ENCODE measurements around the gene APRT.

The APRT gene

DNA sequence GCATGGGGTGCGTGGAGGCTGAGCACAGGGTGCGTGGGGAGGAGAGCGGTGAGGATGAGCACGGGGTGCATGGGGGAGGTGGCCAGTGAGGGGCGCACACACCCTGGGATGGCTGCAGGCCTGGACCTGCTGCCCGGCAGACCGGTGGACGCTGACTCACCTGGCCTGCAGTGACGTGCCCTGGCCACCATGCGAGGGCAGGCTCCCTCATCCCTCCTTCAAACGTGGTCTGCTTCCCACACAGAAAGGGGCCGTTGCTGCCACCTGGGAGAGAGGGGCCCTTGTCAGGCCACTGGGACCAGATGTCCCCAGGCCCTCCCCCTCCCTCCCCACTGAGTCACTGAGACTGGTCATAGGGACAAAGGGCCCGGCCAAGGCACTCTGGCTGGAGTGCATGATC is 20.1 kb upstream of the APRT start:
- no peak overlapping the region for H3K4me3 ChIP-seq (ENCODE audit: control insufficient read depth, low read depth, low read length)
- TF ChIP-seq, protein P1, sequence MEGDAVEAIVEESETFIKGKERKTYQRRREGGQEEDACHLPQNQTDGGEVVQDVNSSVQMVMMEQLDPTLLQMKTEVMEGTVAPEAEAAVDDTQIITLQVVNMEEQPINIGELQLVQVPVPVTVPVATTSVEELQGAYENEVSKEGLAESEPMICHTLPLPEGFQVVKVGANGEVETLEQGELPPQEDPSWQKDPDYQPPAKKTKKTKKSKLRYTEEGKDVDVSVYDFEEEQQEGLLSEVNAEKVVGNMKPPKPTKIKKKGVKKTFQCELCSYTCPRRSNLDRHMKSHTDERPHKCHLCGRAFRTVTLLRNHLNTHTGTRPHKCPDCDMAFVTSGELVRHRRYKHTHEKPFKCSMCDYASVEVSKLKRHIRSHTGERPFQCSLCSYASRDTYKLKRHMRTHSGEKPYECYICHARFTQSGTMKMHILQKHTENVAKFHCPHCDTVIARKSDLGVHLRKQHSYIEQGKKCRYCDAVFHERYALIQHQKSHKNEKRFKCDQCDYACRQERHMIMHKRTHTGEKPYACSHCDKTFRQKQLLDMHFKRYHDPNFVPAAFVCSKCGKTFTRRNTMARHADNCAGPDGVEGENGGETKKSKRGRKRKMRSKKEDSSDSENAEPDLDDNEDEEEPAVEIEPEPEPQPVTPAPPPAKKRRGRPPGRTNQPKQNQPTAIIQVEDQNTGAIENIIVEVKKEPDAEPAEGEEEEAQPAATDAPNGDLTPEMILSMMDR (conservative IDR thresholded peaks at IDR 0.05; ENCODE audit: control insufficient read depth, insufficient read depth, low read depth, low read length), result no peak
- DNase-seq (ENCODE audit: low read depth), result no peak

DNA sequence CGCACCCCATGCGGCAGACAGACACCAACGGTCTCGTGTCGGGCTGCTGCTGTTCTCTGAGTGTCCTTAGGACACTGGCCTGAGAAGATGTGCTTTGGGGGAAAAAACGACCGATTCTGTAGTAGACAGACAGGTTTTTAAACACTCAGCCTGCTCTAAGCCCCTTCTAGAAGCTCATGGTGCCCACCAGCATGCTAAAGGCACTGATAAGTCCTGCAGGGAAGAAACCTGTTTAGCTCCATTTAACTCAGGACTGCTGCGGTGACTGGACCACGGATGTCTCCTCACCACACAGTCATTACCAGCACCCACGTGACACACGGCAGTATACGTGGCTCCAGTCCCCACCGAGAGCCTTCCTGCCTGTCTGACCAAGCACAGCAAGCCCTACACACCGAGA is 19.1 kb upstream of the APRT start:
- DNase-seq (ENCODE audit: low read depth), result no peak
- TF ChIP-seq, protein P1 (conservative IDR thresholded peaks at IDR 0.05; ENCODE audit: control insufficient read depth, insufficient read depth, low read depth, low read length), result no peak
- H3K4me3 ChIP-seq (ENCODE audit: control insufficient read depth, low read depth, low read length), result no peak overlapping the region

DNA sequence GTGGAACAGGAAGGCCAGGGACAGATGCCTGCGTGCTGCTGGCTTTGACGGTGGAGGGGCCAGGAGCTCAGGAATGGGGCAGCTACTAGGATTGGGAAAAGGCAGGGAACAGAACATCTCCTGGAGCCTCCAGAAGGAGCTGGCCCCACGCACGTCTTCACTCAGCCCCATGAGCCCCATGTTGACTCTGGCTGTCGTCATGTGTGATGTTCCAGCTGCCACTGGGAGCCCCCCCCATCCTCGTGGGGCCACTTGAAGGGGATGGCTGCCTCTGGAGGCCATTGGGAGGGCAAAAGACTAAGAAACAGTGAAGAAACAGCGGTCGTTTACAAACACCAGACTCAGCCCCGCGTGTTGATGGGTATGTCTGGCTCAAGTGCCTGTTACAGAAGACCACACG is 18.5 kb upstream of the APRT start:
- H3K4me3 ChIP-seq (ENCODE audit: control insufficient read depth, low read depth, low read length), result no peak overlapping the region
- TF ChIP-seq, protein P1 (conservative IDR thresholded peaks at IDR 0.05; ENCODE audit: control insufficient read depth, insufficient read depth, low read depth, low read length), result no peak
- DNase-seq (ENCODE audit: low read depth), result no peak

DNA sequence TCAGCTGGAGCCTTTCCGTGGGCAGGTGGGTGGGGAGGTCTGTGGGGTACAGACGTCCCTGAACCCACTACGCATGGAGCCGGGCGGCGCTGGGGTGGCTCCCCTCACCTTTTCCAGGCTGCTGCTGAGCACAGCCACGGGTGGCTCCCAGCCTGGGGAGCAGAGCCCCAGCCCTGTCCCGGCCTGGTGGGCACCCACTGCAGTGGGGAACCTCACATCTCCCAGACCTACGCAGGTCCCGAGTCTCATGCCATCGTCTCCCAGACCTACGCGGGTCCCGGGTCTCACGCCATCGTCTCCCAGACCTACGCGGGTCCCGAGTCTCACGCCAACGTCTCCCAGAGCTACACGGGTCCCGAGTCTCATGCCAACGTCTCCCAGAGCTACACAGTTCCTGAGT is 17.0 kb upstream of the APRT start:
- no peak overlapping the region for H3K4me3 ChIP-seq (ENCODE audit: control insufficient read depth, low read depth, low read length)
- DNase-seq (ENCODE audit: low read depth), result no peak
- TF ChIP-seq, protein P1 (conservative IDR thresholded peaks at IDR 0.05; ENCODE audit: control insufficient read depth, insufficient read depth, low read depth, low read length), result no peak

DNA sequence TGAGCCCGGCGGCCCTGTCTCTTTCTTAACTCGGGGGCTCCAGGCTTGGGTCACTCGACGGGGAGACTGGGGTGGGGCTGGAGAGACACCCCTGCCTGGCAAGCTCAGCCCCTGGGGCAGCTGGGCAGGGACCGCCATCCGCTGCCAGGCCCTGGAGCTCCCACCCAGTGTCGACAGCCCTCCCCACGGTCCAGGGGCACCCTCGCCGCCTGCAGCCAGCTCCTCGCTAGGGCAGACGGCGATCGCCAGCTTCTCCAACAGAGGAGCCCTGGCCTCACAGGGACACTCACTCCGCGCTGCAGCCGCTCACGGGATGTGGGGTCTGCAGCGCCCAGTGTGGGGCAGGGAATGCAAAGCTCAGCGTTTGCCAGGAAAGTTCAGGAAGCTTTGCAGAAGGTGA is 16.0 kb upstream of the APRT start:
- no peak for DNase-seq (ENCODE audit: low read depth)
- TF ChIP-seq, protein P1 (conservative IDR thresholded peaks at IDR 0.05; ENCODE audit: control insufficient read depth, insufficient read depth, low read depth, low read length), result no peak
- H3K4me3 ChIP-seq (ENCODE audit: control insufficient read depth, low read depth, low read length), result no peak overlapping the region

DNA sequence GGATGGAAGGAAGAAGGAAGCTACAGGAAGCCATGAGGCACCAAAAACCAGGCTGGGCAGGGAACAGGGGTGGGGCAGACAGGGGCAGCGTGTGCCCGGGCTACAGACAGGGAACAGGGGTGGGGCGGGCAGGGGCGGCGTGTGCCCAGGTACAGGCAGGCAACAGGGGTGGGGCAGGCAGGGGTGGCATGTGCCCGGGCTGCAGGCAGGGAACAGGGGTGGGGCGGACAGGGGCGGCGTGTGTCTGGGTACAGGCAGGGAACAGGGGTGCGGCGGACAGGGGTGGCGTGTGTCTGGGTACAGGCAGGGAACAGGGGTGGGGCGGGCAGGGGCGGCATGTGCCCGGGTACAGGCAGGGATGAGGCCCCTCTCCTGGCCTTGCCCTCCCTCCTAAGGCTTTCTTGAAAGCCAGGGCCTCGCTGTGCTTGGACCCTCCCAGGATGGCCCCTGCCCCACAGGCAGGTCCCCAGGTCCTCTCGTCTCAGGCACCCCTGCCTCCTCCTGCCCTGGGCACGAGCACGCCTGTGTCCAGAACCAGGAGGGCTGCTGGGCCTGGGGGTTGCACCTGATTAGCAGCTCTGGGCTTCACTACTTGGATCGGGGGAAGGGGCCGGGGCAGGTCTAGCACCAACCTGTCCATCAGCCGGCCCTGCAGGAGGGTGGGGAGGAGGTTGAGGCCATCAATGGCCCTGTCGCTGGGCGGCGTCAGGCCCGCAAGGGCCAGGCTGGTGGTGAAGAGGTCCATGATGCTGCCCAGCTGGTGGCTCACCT is 14.5 kb upstream of the APRT start:
- TF ChIP-seq, protein P1 (conservative IDR thresholded peaks at IDR 0.05; ENCODE audit: control insufficient read depth, insufficient read depth, low read depth, low read length), result no peak
- no peak for DNase-seq (ENCODE audit: low read depth)
- H3K4me3 ChIP-seq (ENCODE audit: control insufficient read depth, low read depth, low read length), result no peak overlapping the region

Measured in fibroblast of mammary gland (primary cell).